Endothelial cell of umbilical vein (primary cell): ENCODE measurements around the gene CDT1. TPM values are rescaled to one million over a fixed set of nuclear protein-coding genes. Genes with fewer than 3 reads are reported as not detected.

Experiments
- BruUV-seq: library from RNA; stranded (reverse); fragments of 400-500 nt; replicated peaks from 2 replicates; lab custom pipeline; 2021; lab: Mats Ljungman, UMichigan
- CTCF ChIA-PET: fragments of 300-600, 350-600 bp; sonication (Branson Sonifier 250); formaldehyde crosslinking; loops from one replicate; lab custom pipeline; 2021; ENCODE audit warnings: antibody characterized with exemption, inconsistent platforms; lab: Charles Lee
- POLR2A ChIA-PET: fragments of 300-600, 350-600 bp; sonication (Branson Sonifier 250); formaldehyde crosslinking; loops from one replicate; lab custom pipeline; 2021; ENCODE audit warnings: antibody characterized with exemption, inconsistent platforms; lab: Charles Lee
- DNase-seq: peaks from one replicate; pipeline ENCODE4 v3.0.0-alpha.2; 2011; ENCODE audit warnings: low read depth, low spot score
- FAIRE-seq: peaks from 2 replicates; lab custom pipeline; 2011; peaks lifted over from hg19 to GRCh38; lab: Jason Lieb, UNC
- H2AFZ ChIP-seq: 2 replicates; pipeline ENCODE4 v1.6.0; 2012; ENCODE audit warnings: low read depth, low read length, control low read depth, inconsistent platforms
- H3K27ac ChIP-seq: 2 replicates; pipeline ENCODE4 v1.5.1; 2011; ENCODE audit warnings: low read depth, mild to moderate bottlenecking, control low read depth, low read length, moderate library complexity; ENCODE audit not compliant: insufficient read depth
- H3K27me3 ChIP-seq, 2 experiments: 2 replicates each; pipeline versions ENCODE4 v1.6.0 to v1.6.1; 2011; ENCODE audit warnings: low read length in 2 of 2, mixed read lengths in 1 of 2; ENCODE audit not compliant: control insufficient read depth in 2 of 2, insufficient read depth in 2 of 2
- H3K36me3 ChIP-seq, 2 experiments: 2 replicates in 1 of 2; 3 replicates in 1 of 2; pipeline ENCODE4 v1.5.1; 2011; ENCODE audit warnings: low read length in 2 of 2, mild to moderate bottlenecking in 1 of 2, moderate library complexity in 1 of 2; ENCODE audit not compliant: control insufficient read depth in 2 of 2, insufficient read depth in 2 of 2; ENCODE audit errors: extremely low read depth in 1 of 2
- H3K4me1 ChIP-seq: 3 replicates; pipeline ENCODE4 v1.5.1; 2011; ENCODE audit warnings: mild to moderate bottlenecking, low read length; ENCODE audit not compliant: control insufficient read depth, insufficient read depth; ENCODE audit errors: extremely low read depth
- H3K4me2 ChIP-seq: 2 replicates; pipeline ENCODE4 v1.6.1; 2011; ENCODE audit warnings: low read length, control low read depth, mixed read lengths; ENCODE audit not compliant: insufficient read depth
- H3K4me3 ChIP-seq, 3 experiments: fragments of 200-600 bp in 1 of 3; sonication (generic), shearing (Covaris generic) in 1 of 3; replicated peaks in 1 of 3; 2 replicates each; pipeline ENCODE4 v1.5.1; 2011 to 2016; ENCODE audit warnings: control low read depth in 3 of 3, low read length in 3 of 3, mild to moderate bottlenecking in 2 of 3, inconsistent platforms in 1 of 3, low read depth in 1 of 3, moderate library complexity in 1 of 3; ENCODE audit not compliant: insufficient read depth in 1 of 3
- H3K79me2 ChIP-seq: 2 replicates; pipeline ENCODE4 v1.6.0; 2012; ENCODE audit warnings: low read length, inconsistent platforms; ENCODE audit not compliant: control insufficient read depth, insufficient read depth
- H3K9ac ChIP-seq: replicated peaks from 2 replicates; pipeline ENCODE3; 2011; ENCODE audit warnings: low read length, control low read depth; ENCODE audit not compliant: insufficient read depth; ENCODE audit errors: extremely low read depth
- H3K9me1 ChIP-seq: replicated peaks from 3 replicates; pipeline ENCODE4 v1.6.0; 2011; ENCODE audit warnings: mild to moderate bottlenecking, low read length; ENCODE audit not compliant: control insufficient read depth, insufficient read depth; ENCODE audit errors: extremely low read depth
- H3K9me3 ChIP-seq: replicated peaks from 2 replicates; pipeline ENCODE4 v1.5.1; 2012; ENCODE audit warnings: low read length, inconsistent platforms; ENCODE audit not compliant: control insufficient read depth, insufficient read depth
- H4K20me1 ChIP-seq: replicated peaks from 2 replicates; pipeline ENCODE3; 2011; ENCODE audit warnings: mild to moderate bottlenecking, low read length; ENCODE audit not compliant: control insufficient read depth, insufficient read depth; ENCODE audit errors: extremely low read depth
- GATA2 ChIP-seq: IDR thresholded peaks from 2 replicates; pipeline ENCODE4 v1.7.0; 2011; ENCODE audit warnings: low read depth, mild to moderate bottlenecking, moderate library complexity, mixed read lengths, low read length; ENCODE audit not compliant: insufficient read length, insufficient read depth
- JUN ChIP-seq: IDR thresholded peaks from 2 replicates; pipeline ENCODE4 v1.6.1; 2011; ENCODE audit warnings: borderline replicate concordance, low read depth; ENCODE audit not compliant: insufficient read length, insufficient read depth
- MAX ChIP-seq: IDR thresholded peaks from 2 replicates; pipeline ENCODE4 v1.6.1; 2011; ENCODE audit not compliant: insufficient read depth, insufficient read length
- MYC ChIP-seq: IDR thresholded peaks from one replicate; pipeline ENCODE4 v1.6.1; 2011; ENCODE audit warnings: mild to moderate bottlenecking, low read depth, low read length
- POLR2A ChIP-seq: IDR thresholded peaks from 2 replicates; pipeline ENCODE4 v1.6.1; 2012; ENCODE audit warnings: low read depth, mild to moderate bottlenecking, control low read depth, low read length
- dilution Hi-C: fragments of 300-500 bp; cut with MboI; formaldehyde crosslinking; loops from one replicate; pipeline ENCODE4 v1.15.0; 2019; ENCODE audit warnings: low sequenced_read_pairs; ENCODE audit not compliant: extremely low pct_ligation_motif_present
- intact Hi-C: fragments of 100-400 bp; cut with micrococcal nuclease; formaldehyde crosslinking; loops from one replicate; pipeline ENCODE4 v1.10.0; 2022
- polyA plus RNA-seq, 4 experiments: library from polyadenylated mRNA; depleted of rRNA in 3 of 4; stranded (reverse) in 3 of 4; unstranded in 1 of 4; fragments of >200 nt; gene quantifications; 2 replicates each; pipeline versions ENCODE4 v1.2.1 to v1.2.3, GENCODE V29; 2011 to 2012; ENCODE audit warnings: missing spikeins in 1 of 4
- total RNA-seq: library from RNA; stranded (reverse); gene quantifications from 2 replicates; pipeline ENCODE4 v1.2.3, GENCODE V29; 2021
- TF ChIP-seq, protein P1 (sequence below), 2 donors: IDR thresholded peaks; 1 replicate in 1 of 2; 2 replicates in 1 of 2; pipeline ENCODE4 v1.5.1; 2011; ENCODE audit warnings: low read length in 2 of 2, mild to moderate bottlenecking in 2 of 2, moderate library complexity in 2 of 2, control low read depth in 1 of 2, inconsistent platforms in 1 of 2, low read depth in 1 of 2; ENCODE audit not compliant: insufficient read depth in 1 of 2; ENCODE audit errors: extremely low read depth in 1 of 2

The CDT1 gene
- total and polyA plus RNA-seq, 2 donors (not counting 3 experiments of a cell fraction or from before 2014, with no cell fraction given): 15.6 to 30.6 TPM

DNA sequence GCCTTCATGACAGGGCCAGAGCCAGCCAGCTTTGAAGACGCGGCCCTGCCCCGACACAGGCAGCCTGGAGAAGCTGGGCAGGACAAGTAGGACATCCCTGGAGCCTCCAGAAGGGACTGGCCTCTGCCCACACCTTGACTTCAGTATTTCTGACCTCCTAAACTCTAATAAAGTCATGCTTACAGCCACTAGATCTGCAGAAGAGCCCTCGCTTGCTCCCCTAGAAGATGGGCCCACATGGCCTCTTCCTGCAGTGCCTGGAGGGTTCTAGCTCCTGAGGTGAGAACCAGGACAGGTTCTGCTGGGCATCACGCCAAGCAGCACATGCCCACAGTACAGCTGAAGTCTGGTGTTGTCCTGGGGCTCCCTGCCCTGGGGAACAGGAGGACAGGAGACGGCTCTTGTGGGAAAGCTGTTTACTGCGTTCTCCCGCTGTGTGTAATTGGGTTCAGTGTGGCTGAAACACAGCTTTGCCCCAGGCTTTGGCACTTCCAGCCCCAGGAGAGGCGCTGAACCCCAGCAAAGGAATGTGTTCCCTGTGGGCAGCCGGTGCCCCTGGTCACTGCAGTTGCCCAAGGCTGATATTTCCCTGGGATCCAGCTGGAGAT is 5.6 kb downstream of the CDT1 start:
- H3K9me1 ChIP-seq: no peaks in the 10 kb centered on the region
- no peak overlapping the region for H3K4me2 ChIP-seq
- H3K4me1 ChIP-seq: peaks cover 26% of the 10 kb centered on the region
- intact Hi-C loops (no loop called here), dilution Hi-C loops (no loop called here)
- H2AFZ ChIP-seq: no peak overlapping the region
- DNase-seq (no peak), FAIRE-seq (no peak)
- H4K20me1 ChIP-seq: no peaks in the 10 kb centered on the region
- H3K79me2 ChIP-seq: peaks cover 42% of the 10 kb centered on the region
- no peak overlapping the region for H3K27ac ChIP-seq
- no peaks in the 10 kb centered on the region for H3K9me3 ChIP-seq
- no peak overlapping the region for H3K4me3 ChIP-seq
- H3K36me3 ChIP-seq: peaks cover 4 to 12% of the 10 kb centered on the region in 2 experiments
- no peak overlapping the region for H3K9ac ChIP-seq
- no peaks in the 10 kb centered on the region for H3K27me3 ChIP-seq
- ChIA-PET CTCF (interaction anchor here (0.9 to 3.8 kb wide), 3 partner anchors 25 to 72 kb away, joined by 3 to 28 read pairs (median 26); partner anchors contain the start of gene PIEZO1), POLR2A (interaction anchor here (0.6 kb wide), 2 partner anchors 27 to 825 kb away, joined by 3 read pairs; no protein-coding TSS in a partner anchor)
- BruUV-seq: no TSS peak
- TF ChIP-seq POLR2A (no peak), MAX (no peak), MYC (no peak), JUN (no peak), GATA2 (no peak)
- TF ChIP-seq, protein P1, sequence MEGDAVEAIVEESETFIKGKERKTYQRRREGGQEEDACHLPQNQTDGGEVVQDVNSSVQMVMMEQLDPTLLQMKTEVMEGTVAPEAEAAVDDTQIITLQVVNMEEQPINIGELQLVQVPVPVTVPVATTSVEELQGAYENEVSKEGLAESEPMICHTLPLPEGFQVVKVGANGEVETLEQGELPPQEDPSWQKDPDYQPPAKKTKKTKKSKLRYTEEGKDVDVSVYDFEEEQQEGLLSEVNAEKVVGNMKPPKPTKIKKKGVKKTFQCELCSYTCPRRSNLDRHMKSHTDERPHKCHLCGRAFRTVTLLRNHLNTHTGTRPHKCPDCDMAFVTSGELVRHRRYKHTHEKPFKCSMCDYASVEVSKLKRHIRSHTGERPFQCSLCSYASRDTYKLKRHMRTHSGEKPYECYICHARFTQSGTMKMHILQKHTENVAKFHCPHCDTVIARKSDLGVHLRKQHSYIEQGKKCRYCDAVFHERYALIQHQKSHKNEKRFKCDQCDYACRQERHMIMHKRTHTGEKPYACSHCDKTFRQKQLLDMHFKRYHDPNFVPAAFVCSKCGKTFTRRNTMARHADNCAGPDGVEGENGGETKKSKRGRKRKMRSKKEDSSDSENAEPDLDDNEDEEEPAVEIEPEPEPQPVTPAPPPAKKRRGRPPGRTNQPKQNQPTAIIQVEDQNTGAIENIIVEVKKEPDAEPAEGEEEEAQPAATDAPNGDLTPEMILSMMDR (IDR thresholded peaks at IDR 0.05; ENCODE audit: extremely low read depth in 1 of 2, insufficient read depth in 1 of 2, low read depth in 1 of 2, low read length in 2 of 2): no peak
